8988T (cell line): ENCODE results near the gene SLC38A4.
"Not testable (repeated sequence)": the region's sequence is repeated elsewhere in the genome, so short reads cannot be mapped to it uniquely, and the experiment has no call there.

Source experiments
- DNase-seq: peaks from one replicate; pipeline ENCODE4 v3.0.0; 2011

The SLC38A4 gene

GRCh38 chr12:46774322-46774633 lies 51.5 kb downstream of the SLC38A4 start:
- no peak for DNase-seq

GRCh38 chr12:46773586-46774321 lies 52.0 kb downstream of the SLC38A4 start:
- DNase-seq: no peak

- no peak for DNase-seq
These were observed 54.4 kb downstream of the SLC38A4 start for GRCh38 chr12:46771268-46771827.

GRCh38 chr12:46770501-46771183 lies 55.2 kb downstream of the SLC38A4 start:
- DNase-seq: no peak

- DNase-seq: no peak
These were observed 61.8 kb downstream of the SLC38A4 start for GRCh38 chr12:46764005-46764404.

- DNase-seq: no peak
These were observed 62.6 kb downstream of the SLC38A4 start for GRCh38 chr12:46763230-46763629.

- DNase-seq: no peak
These were observed 71.2 kb downstream of the SLC38A4 start for GRCh38 chr12:46754550-46754949.

GRCh38 chr12:46752396-46752795 lies 73.4 kb downstream of the SLC38A4 start:
- no peak for DNase-seq

- no peak for DNase-seq
These were observed 74.6 kb downstream of the SLC38A4 start for GRCh38 chr12:46751173-46751572.

- no peak for DNase-seq
These were observed 76.5 kb downstream of the SLC38A4 start for GRCh38 chr12:46749322-46749721.

GRCh38 chr12:46744283-46744682 lies 81.5 kb downstream of the SLC38A4 start:
- DNase-seq: no peak

- DNase-seq: no peak
These were observed 82.3 kb downstream of the SLC38A4 start for GRCh38 chr12:46743456-46743855.

GRCh38 chr12:46742271-46742670 lies 83.5 kb downstream of the SLC38A4 start:
- DNase-seq: not testable (repeated sequence)

- DNase-seq: no peak
These were observed 100.5 kb downstream of the SLC38A4 start for GRCh38 chr12:46725332-46725731.

GRCh38 chr12:46723629-46724419 lies 102.0 kb downstream of the SLC38A4 start:
- no peak for DNase-seq

- DNase-seq: no peak
These were observed 103.2 kb downstream of the SLC38A4 start for GRCh38 chr12:46722394-46723185.

- DNase-seq: no peak
These were observed 107.3 kb downstream of the SLC38A4 start for GRCh38 chr12:46718495-46718894.

- no peak for DNase-seq
These were observed 107.9 kb downstream of the SLC38A4 start for GRCh38 chr12:46717868-46718267.

- DNase-seq: no peak
These were observed 108.6 kb downstream of the SLC38A4 start for GRCh38 chr12:46717159-46717558.
